Muscle of arm (tissue), 12 donors: Measurements from ENCODE around the gene SULT1C3. TPM values are rescaled to one million over a fixed set of nuclear protein-coding genes. Genes with fewer than 3 reads are reported as not detected.
"Not testable (repeated sequence)": the region's sequence is repeated elsewhere in the genome, so short reads cannot be mapped to it uniquely, and the experiment has no call there.

Experiments used
- DNase-seq: peaks from one replicate; pipeline ENCODE4 v3.0.0-alpha.2; 2013
- polyA plus RNA-seq, 12 donors: library from polyadenylated mRNA; unstranded; fragments of 120-200 nt; gene quantifications; one replicate each; pipeline ENCODE4 v1.2.1, GENCODE V29; 2013; ENCODE audit not compliant: insufficient read length in 12 of 12

SULT1C3 gene
- polyA plus RNA-seq, 12 donors: not detected

DNA sequence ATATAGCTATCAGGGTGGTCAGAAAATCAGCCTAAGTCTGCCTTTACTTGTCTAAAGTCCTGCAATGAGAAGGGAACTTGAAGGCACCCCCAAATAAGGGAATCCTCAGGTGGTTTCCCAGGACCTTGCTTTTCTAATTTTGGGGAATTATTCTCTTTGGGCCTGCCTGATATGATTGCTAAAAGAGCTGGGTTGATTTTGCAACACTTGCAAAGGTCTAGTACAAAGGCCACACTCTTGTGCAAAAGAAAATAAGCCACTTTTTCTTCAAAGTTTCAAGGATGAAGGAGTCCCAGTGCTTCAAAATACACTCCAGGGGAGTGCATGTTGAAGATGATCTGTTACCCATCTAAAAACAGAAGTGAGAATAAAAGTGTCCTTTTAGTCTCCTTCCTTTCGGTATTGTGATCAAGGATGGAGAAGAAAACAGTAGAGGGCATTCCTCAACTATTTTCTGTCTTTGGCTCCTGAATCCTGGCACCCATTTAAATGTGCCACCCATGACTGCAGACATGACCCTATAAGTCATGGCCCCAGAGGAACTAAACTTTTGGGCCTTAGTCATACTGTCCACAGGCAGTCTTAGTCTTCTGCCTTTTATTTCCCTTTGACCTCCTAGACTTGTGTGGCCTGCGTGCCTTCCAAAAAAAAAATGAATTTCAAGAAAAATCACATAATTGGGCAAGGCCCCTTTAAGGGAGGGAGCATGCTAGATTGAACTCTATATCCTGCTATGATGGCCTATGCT is 5.1 kb downstream of the SULT1C3 start:
- DNase-seq: no peak

DNA sequence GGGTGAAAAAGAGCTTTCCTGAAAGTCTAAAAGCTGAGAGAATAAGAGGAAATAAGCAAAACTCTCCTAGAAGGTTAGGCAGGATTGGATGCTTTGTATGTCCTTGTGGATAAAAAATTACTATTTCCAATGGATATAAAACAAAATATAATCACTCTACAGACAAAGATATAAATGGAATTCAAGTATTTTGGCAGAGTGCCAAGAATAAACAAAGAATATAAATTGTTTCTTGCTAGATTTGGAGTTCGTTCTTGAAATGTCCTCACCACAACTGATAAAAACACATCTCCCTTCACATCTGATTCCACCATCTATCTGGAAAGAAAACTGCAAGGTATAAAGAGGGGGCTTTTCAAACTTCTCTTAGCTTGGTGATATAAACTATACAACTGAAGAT is 13.3 kb downstream of the SULT1C3 start:
- DNase-seq: no peak

- no peak for DNase-seq
Observed at GRCh38 chr2:108257757-108258331, 18.1 kb downstream of the SULT1C3 start.

GRCh38 chr2:108260773-108261172 is 21.0 kb downstream of the SULT1C3 start:
- no peak for DNase-seq

DNA sequence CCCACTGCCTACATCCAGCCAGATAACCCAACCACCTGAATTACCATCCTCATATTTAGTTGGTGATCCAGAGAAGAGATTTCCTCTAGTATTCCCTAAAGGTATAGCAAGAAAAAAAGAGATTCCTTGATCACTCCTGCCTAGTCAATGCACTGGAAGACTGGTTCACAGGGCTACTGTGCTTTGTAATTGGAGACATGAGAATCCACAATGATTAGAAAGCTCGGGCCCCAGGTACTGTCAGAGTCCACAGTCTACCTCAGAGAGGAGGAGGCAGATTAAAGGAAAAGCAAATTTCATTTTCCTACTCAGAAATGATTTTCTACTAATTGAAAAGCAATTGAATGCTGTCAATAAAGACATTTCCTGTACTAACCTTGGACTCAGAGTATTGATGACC is 22.3 kb downstream of the SULT1C3 start:
- no peak for DNase-seq

- no peak for DNase-seq
Observed at GRCh38 chr2:108263401-108263800, 23.6 kb downstream of the SULT1C3 start.

DNA sequence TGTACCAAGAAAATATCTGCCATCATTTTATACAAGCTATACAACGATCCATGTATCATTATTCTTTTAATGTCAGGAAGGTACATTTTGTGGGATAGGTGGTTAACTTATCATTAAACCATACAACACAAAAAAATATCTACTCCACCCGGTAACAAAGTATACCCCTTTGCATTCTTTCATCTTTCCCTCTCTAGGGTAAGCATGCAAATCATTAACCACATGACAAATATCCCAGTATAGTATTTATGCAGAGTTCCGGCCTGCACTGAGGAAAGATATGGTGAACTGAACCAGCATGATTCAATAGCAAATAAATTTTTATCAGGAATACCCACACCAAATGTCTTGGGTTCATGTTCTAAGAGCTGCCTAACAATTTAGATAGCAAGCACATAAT is 26.4 kb downstream of the SULT1C3 start:
- DNase-seq: no peak

- DNase-seq: no peak
Observed at GRCh38 chr2:108267101-108267500, 27.3 kb downstream of the SULT1C3 start.

DNA sequence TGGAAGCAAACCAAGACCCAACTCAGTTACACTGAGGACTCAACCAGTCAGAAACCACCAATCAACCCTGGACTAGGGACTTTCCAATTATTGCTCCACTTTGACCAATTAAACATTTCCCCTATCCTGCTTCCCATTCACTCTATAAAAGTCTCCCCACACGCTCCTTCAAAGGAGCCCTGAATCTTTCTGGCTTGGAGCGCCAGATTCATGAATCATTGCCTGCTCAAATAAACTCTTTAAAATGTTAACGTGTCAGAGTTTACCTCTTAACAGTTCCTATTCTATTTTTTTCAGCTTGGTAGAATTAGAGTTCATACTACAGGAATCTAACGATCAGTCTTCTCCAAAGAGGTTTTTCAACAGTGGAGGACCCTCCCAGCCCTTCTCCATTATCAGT is 28.2 kb downstream of the SULT1C3 start:
- no peak for DNase-seq

GRCh38 chr2:108270346-108270745 is 30.6 kb downstream of the SULT1C3 start:
- DNase-seq: no peak

DNA sequence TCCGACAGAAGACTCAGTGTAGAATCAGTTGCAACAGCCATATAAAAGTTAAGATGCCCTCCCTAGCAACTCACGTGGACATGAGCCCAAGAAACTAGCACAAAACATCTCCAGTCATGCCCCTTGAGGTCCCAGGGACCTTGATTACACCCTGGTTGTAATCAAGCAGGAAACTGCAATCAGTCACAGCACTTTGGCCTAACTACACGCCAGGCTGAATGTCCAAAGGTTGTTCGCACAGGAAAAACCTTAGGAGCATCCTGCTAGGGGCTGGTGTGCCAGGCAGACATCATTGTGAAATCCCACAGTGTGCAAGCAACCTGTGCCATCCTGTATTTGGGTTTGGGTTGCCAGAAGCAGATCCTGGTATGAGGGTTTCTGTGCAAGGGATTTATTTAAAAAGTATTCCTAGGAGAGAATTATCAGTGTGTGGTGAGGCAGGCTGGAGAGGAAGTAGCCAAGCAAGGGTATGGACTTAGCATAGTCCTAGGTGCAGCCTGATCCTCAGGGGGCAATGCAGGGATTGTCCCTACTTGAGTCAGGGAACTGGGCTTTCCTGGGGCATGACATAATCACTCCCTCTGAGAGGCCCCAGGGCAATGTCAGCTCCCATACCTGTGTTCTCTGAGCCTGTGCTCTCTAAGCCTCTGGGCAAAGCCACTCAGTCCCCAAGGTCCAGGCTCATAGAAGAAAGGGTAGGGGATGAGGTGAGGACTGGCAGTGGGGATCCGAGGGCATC is 31.2 kb downstream of the SULT1C3 start:
- no peak for DNase-seq

DNA sequence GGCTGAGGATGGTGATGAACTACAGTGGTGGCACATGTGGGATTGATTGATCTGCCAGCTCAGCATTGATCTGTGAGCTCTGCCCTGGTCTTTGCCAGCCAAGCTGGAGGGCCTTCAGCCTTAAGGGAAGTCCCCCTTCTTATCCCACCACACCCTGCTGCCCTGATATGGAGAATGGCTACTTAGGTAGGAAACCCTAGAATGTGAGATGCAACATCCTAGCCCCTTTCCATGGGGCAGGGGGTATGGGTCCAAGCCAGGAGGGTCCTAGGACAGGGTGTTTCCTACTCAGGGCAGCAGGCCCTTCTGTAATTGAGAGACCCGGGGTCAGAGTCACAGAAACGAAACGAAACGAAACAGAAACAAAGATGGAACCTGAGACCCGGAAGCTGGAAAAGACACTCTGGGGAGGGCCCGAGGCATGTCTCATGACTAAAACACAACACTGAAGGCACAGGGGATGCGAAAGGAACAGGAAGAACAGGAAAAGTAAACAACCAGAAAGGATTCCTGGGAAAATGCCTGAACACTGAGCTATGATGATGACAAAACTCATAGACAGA is 32.0 kb downstream of the SULT1C3 start:
- DNase-seq: peak; percentile 48

- DNase-seq: no peak
Observed at GRCh38 chr2:108278631-108279030, 38.9 kb downstream of the SULT1C3 start.

DNA sequence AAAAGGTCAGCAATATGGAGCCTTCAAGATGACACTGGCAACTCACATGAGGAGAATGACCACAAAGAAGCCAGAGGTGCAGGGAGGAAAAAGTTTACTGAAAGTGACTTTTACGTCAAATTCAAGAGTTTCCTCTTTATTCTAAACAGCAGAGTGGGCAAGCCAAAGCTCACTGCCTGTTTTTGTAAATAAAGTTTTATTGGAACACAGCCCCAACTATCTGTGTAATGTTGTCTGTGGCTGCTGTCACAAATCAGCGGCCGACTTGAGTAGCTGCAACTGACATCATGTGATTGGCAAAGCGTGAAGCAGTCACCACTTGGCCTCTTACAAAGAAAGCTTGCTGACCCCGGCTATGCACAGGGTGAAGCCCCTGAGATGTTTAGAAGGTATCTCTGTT is 39.7 kb downstream of the SULT1C3 start:
- no peak for DNase-seq

- DNase-seq: no peak
Observed at GRCh38 chr2:108280466-108280865, 40.7 kb downstream of the SULT1C3 start.

DNA sequence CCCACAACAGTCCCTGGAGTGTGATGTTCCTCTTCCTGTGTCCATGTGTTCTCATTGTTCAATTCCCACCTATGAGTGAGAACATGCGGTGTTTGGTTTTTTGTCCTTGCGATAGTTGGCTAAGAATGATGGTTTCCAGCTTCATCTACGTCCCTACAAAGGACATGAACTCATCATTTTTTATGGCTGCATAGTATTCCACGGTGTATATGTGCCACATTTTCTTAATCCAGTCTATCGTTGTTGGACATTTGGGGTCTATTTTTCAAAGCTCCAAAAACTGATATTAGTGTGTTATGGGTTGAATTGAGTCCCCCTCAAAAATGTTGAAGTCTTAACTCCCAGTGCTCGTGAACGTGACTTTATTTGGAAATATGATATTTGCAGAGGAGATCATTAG is 44.8 kb downstream of the SULT1C3 start:
- not testable (repeated sequence) for DNase-seq

DNA sequence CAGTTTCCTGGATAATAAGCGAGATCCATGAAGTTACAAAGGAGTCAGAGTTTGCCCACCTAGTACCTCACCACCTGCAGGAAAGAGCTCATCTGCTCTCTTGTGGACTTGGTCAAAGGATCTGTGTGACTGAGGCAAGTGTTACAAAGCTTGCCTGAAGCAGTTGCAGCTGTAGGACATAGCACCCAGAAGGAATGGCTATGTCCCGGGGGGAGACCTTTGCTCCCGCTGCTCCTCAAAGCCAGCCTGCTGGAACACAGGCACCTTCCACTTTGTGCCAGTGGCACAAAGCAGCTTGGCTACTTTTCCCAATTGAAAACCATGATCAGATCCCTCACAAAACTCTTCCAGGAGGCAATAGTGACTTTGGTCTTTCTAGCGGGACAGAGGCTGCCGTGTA is 45.8 kb downstream of the SULT1C3 start:
- no peak for DNase-seq

GRCh38 chr2:108287169-108287568 is 47.4 kb downstream of the SULT1C3 start:
- DNase-seq: no peak

DNA sequence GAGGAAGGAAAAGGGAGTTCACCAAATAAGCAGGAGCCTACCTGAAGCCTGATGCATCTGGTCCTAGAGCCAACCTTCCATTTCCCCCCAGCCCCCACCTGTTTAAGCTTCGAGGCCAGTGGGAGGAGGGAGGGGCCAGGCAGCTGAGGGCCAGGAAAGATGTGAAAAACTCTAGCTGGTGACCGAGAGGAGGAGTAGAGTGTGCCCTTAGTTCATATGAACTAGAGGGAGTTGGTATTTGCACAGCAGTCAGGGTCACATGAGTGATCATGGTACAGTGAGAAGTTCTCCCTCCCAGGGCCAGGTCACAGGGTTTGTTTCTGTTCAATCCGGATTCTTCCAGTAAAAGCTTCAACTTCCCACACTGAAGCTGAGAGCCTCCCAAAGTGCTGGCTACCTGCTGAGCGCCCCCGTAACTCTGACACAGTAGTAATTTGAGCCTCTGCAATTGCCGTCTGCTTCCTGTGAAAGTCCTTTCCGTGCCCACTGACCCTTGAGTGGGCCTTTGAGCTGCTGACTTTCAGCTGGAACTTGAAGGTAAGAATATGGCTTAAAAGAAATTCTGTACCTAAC is 48.9 kb downstream of the SULT1C3 start, which contains the start of gene SULT1C2:
TSS of gene SULT1C2 (plus strand) at position 362 of the 573 bp plus-strand sequence. CDS start 4,773 bp downstream, outside the sequence.
- DNase-seq: no peak

DNA sequence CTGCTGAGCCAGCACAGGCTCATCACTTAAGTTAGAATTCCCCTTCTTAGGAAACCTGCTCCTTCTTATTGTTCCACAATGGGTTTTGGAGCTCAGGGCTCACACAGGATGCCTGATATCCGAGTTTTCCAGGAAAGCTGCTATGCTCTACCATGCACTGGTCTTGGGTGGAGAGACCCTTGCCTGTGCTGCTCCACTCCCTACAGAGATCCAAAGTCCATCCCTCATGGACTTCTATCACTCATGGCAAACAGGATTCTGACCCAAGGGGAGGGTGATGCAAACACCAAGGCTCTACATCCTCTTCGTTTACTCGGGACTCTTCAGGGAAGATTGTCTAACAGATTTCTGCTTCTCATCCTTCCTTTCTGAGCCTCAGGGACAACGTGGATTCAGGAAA is 54.1 kb downstream of the SULT1C3 start:
- no peak for DNase-seq

GRCh38 chr2:108297436-108298141 is 57.8 kb downstream of the SULT1C3 start:
- no peak for DNase-seq

DNA sequence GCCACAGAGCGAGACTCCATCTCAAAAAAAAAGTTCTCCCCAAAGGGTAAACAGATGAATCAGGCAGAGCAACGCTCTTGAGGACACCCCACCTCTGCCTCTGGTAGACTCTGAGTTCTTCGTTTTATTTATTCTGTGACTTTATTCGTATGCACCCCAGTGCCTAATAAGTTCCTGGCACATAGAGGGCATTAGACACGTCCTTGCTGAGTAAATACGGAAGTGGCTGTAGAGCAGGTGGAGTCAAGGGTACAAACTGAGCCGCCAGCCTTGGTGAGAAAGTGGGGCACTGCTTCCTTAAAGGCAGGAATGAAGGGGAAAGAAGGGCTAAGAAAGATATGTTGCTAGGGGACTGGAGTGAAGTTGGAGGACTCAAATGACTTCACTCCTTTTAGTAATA is 61.8 kb downstream of the SULT1C3 start:
- DNase-seq: no peak
